ENCODE data around the gene RALGPS2. TPM values are rescaled to one million over a fixed set of nuclear protein-coding genes. Genes with fewer than 3 reads are reported as not detected.
"Not testable (repeated sequence)": the region's sequence is repeated elsewhere in the genome, so short reads cannot be mapped to it uniquely, and the experiment has no call there.

Gene RALGPS2
- total RNA-seq, 1 donor from 2014 or later = 29.8 TPM

- Mint-ChIP-seq H3K36me3 (ENCODE audit: low read depth, unreplicated experiment) (no peaks in the 10 kb centered on the region), H3K27me3 (ENCODE audit: unreplicated experiment) (peaks cover 6% of the 10 kb centered on the region), H3K4me1 (ENCODE audit: unreplicated experiment) (peaks cover 7% of the 10 kb centered on the region), H3K27ac (ENCODE audit: unreplicated experiment) (no peak overlapping the region), H3K9me3 (ENCODE audit: unreplicated experiment) (no peaks in the 10 kb centered on the region), H3K4me3 (ENCODE audit: unreplicated experiment) (no peak overlapping the region)
- no peak for DNase-seq (ENCODE audit: low spot score)
- no peak for TF ChIP-seq CTCF (IDR thresholded peaks at IDR 0.05; ENCODE audit: unreplicated experiment)
Observed at GRCh38 chr1:178946855-178947676, 222.0 kb downstream of the RALGPS2 start.

GRCh38 chr1:178947677-178947981 lies 222.6 kb downstream of the RALGPS2 start:
- no peak for DNase-seq (ENCODE audit: low spot score)
- no peak overlapping the region for H3K27ac Mint-ChIP-seq (ENCODE audit: unreplicated experiment)
- peaks cover 2% of the 10 kb centered on the region for H3K4me1 Mint-ChIP-seq (ENCODE audit: unreplicated experiment)
- H3K9me3 Mint-ChIP-seq (ENCODE audit: unreplicated experiment) = no peaks in the 10 kb centered on the region
- TF ChIP-seq CTCF (IDR thresholded peaks at IDR 0.05; ENCODE audit: unreplicated experiment) = no peak
- H3K36me3 Mint-ChIP-seq (ENCODE audit: low read depth, unreplicated experiment) = no peaks in the 10 kb centered on the region
- H3K4me3 Mint-ChIP-seq (ENCODE audit: unreplicated experiment) = no peak overlapping the region
- peaks cover 8% of the 10 kb centered on the region for H3K27me3 Mint-ChIP-seq (ENCODE audit: unreplicated experiment)

- peaks cover 8% of the 10 kb centered on the region for H3K27me3 Mint-ChIP-seq (ENCODE audit: unreplicated experiment)
- H3K4me3 Mint-ChIP-seq (ENCODE audit: unreplicated experiment) = no peak overlapping the region
Observed at GRCh38 chr1:178948676-178949075, 223.6 kb downstream of the RALGPS2 start.

GRCh38 chr1:178949866-178950265 lies 224.8 kb downstream of the RALGPS2 start:
- H3K4me3 Mint-ChIP-seq (ENCODE audit: unreplicated experiment); DNase-seq (ENCODE audit: low spot score); H3K9me3 Mint-ChIP-seq (ENCODE audit: unreplicated experiment); H3K36me3 Mint-ChIP-seq (ENCODE audit: low read depth, unreplicated experiment); H3K27ac Mint-ChIP-seq (ENCODE audit: unreplicated experiment); H3K4me1 Mint-ChIP-seq (ENCODE audit: unreplicated experiment): not testable (repeated sequence)
- peaks cover 10% of the 10 kb centered on the region for H3K27me3 Mint-ChIP-seq (ENCODE audit: unreplicated experiment)

More at GRCh38 chr1:178948676-178949075, 223.6 kb downstream of the RALGPS2 start:
- no peak for TF ChIP-seq CTCF (IDR thresholded peaks at IDR 0.05; ENCODE audit: unreplicated experiment)
- Mint-ChIP-seq H3K36me3 (ENCODE audit: low read depth, unreplicated experiment) (no peaks in the 10 kb centered on the region), H3K4me1 (ENCODE audit: unreplicated experiment) (no peaks in the 10 kb centered on the region), H3K9me3 (ENCODE audit: unreplicated experiment) (no peaks in the 10 kb centered on the region), H3K27ac (ENCODE audit: unreplicated experiment) (no peak overlapping the region)
- DNase-seq (ENCODE audit: low spot score) = no peak

GRCh38 chr1:178951600-178951999 lies 226.6 kb downstream of the RALGPS2 start:
- H3K27me3 Mint-ChIP-seq (ENCODE audit: unreplicated experiment) = peaks cover 15% of the 10 kb centered on the region
- DNase-seq (ENCODE audit: low spot score) = no peak
- no peaks in the 10 kb centered on the region for H3K4me1 Mint-ChIP-seq (ENCODE audit: unreplicated experiment)
- H3K36me3 Mint-ChIP-seq (ENCODE audit: low read depth, unreplicated experiment) = no peaks in the 10 kb centered on the region
- no peak overlapping the region for H3K4me3 Mint-ChIP-seq (ENCODE audit: unreplicated experiment)
- no peak overlapping the region for H3K27ac Mint-ChIP-seq (ENCODE audit: unreplicated experiment)
- no peaks in the 10 kb centered on the region for H3K9me3 Mint-ChIP-seq (ENCODE audit: unreplicated experiment)
- no peak for TF ChIP-seq CTCF (IDR thresholded peaks at IDR 0.05; ENCODE audit: unreplicated experiment)
